Ovary (tissue), 9 donors: Measurements from ENCODE around the gene HS6ST3. TPM values are rescaled to one million over a fixed set of nuclear protein-coding genes. Genes with fewer than 3 reads are reported as not detected.

Experiments used
- DNase-seq, 5 donors: peaks; one replicate each; pipeline ENCODE4 v3.0.0-alpha.2; 2019 to 2020
- H3K27ac ChIP-seq, 2 donors: fragments of 200-600 bp; one replicate each; pipeline versions ENCODE4 v1.5.1 to v1.8.0; 2019 to 2022
- H3K27me3 ChIP-seq: fragments of 200-600 bp; one replicate; pipeline ENCODE4 v1.8.0; 2022
- H3K36me3 ChIP-seq: fragments of 200-600 bp; sonication (generic); one replicate; pipeline ENCODE4 v1.5.1; 2019
- H3K4me1 ChIP-seq: one replicate; pipeline ENCODE4 v1.8.1; 2013; ENCODE audit warnings: mild to moderate bottlenecking, moderate library complexity; ENCODE audit not compliant: insufficient read depth
- H3K4me3 ChIP-seq: fragments of 200-600 bp; sonication (generic); one replicate; pipeline ENCODE4 v1.5.1; 2017
- H3K9me3 ChIP-seq, 2 donors: fragments of 200-600 bp in 1 of 2; sonication (generic) in 1 of 2; one replicate each; pipeline versions ENCODE4 v1.5.1 to v1.8.1; 2013 to 2019; ENCODE audit warnings: mild to moderate bottlenecking in 1 of 2, moderate library complexity in 1 of 2
- CTCF ChIP-seq, 3 donors: fragments of 450-650 bp in 2 of 3; fragments of 200-600 bp in 1 of 3; IDR thresholded peaks; one replicate each; pipeline versions ENCODE4 v1.5.1 to v1.8.0; 2016 to 2022; ENCODE audit warnings: antibody characterized with exemption in 3 of 3, mild to moderate bottlenecking in 1 of 3
- EP300 ChIP-seq: sonication (generic); formaldehyde crosslinking; IDR thresholded peaks from one replicate; pipeline ENCODE4 v1.6.1; 2017; ENCODE audit warnings: antibody characterized with exemption
- POLR2A ChIP-seq: fragments of 450-650 bp; IDR thresholded peaks from one replicate; pipeline ENCODE4 v1.6.1; 2017; ENCODE audit warnings: antibody characterized with exemption, mild to moderate bottlenecking, moderate library complexity
- WGBS, 3 donors: extraction: QIAGEN DNeasy Blood & Tissue Kit in 1 of 3; methylation state at CpG; one replicate each; pipeline versions ENCODE4 v1.1.5 to v1.1.7; 2013 to 2017; 5-methylcytosine and 5-hydroxymethylcytosine counted together
- intact Hi-C, 4 donors: fragments of 100-400 bp; cut with DNase I; formaldehyde crosslinking; loops; one replicate each; pipeline versions ENCODE4 v1.11.0 to v1.15.1; 2022 to 2023
- polyA plus RNA-seq, 2 donors: library from polyadenylated mRNA; stranded (reverse); fragments of 200-250 nt in 1 of 2; fragments of 350-450 nt in 1 of 2; fragmentation: Illumina TruSeq in 1 of 2; extraction: RNeasy Lipid Tissue Mini Kit (QIAGEN cat#74804) in 1 of 2; gene quantifications; one replicate each; pipeline ENCODE4 v1.2.3, GENCODE V29; 2013 to 2014
- total RNA-seq, 7 donors: library from RNA; depleted of rRNA in 2 of 7; stranded (reverse); fragments of >200 nt in 2 of 7; fragmentation: NEBNext Ultra II Directional in 3 of 7; extraction: Animal tissue kit (Norgen Biotek cat#: 25700) in 3 of 7; gene quantifications; one replicate each; pipeline versions ENCODE4 v1.1.0 to v1.2.4, GENCODE V29; 2016 to 2023
- donor health status: DM: no; HTN: no; CAD: no; lungs with moderate emphysema.
- donor health status: DM: no; HTN: no; CAD: no.
- donor health status: Bipolar disorder and iron deficiency.
- donor health status: DM: yes; HTN: yes; CAD: no.
- donor health status: DM: no; HTN: no; CAD: no.
- donor health status: DM: yes; HTN: yes; CAD: no.

HS6ST3 gene
- total and polyA plus RNA-seq, 9 donors, result 0.05 to 0.46 (median 0.19) TPM; not detected in 3

GRCh38 chr13:96821971-96822370 is 732.1 kb downstream of the HS6ST3 start:
- WGBS, 3 donors, result 77 to 82% (median 80%) methylated on average over 9 of the region's 9 CpGs
- intact Hi-C loops, result no loop called here
- no peak for DNase-seq

GRCh38 chr13:96822895-96823294 is 733.0 kb downstream of the HS6ST3 start:
- no peaks in the 10 kb centered on the region for H3K27me3 ChIP-seq
- H3K4me3 ChIP-seq, result no peak overlapping the region
- no peaks in the 10 kb centered on the region for H3K4me1 ChIP-seq
- no peak for TF ChIP-seq CTCF (IDR thresholded peaks at IDR 0.05)
- no peak for TF ChIP-seq POLR2A
- no peak for TF ChIP-seq EP300
- no peak overlapping the region for H3K27ac ChIP-seq
- no peaks in the 10 kb centered on the region for H3K9me3 ChIP-seq
- DNase-seq, result no peak
- no peaks in the 10 kb centered on the region for H3K36me3 ChIP-seq
- intact Hi-C loops, result no loop called here

More at GRCh38 chr13:96821971-96822370, 732.1 kb downstream of the HS6ST3 start:
- Histone ChIP-seq H3K4me3 (no peak overlapping the region), H3K9me3 (no peaks in the 10 kb centered on the region), H3K36me3 (no peaks in the 10 kb centered on the region), H3K4me1 (no peaks in the 10 kb centered on the region), H3K27ac (no peak overlapping the region), H3K27me3 (no peaks in the 10 kb centered on the region)
- no peak for TF ChIP-seq POLR2A
- no peak for TF ChIP-seq CTCF (IDR thresholded peaks at IDR 0.05)
- no peak for TF ChIP-seq EP300

- no peak overlapping the region for H3K4me3 ChIP-seq
- TF ChIP-seq CTCF (IDR thresholded peaks at IDR 0.05) (no peak), POLR2A (no peak), EP300 (no peak)
- no peaks in the 10 kb centered on the region for H3K27me3 ChIP-seq
- no peaks in the 10 kb centered on the region for H3K36me3 ChIP-seq
- no peak overlapping the region for H3K27ac ChIP-seq
- WGBS, 3 donors, result 83 to 85% (median 84%) methylated on average over 10 of the region's 10 CpGs
- DNase-seq, result no peak
- H3K9me3 ChIP-seq, result no peaks in the 10 kb centered on the region
- H3K4me1 ChIP-seq, result no peaks in the 10 kb centered on the region
- intact Hi-C loops, result no loop called here
Observed at GRCh38 chr13:96824140-96824539, 734.2 kb downstream of the HS6ST3 start.

GRCh38 chr13:96825653-96826052 is 735.7 kb downstream of the HS6ST3 start:
- intact Hi-C loops, result no loop called here
- H3K9me3 ChIP-seq, result no peaks in the 10 kb centered on the region
- WGBS, 3 donors, result 72 to 77% (median 74%) methylated on average over 3 of the region's 3 CpGs
- TF ChIP-seq EP300 (no peak), POLR2A (no peak), CTCF (IDR thresholded peaks at IDR 0.05) (no peak)
- no peak for DNase-seq
- no peak overlapping the region for H3K4me3 ChIP-seq
- no peaks in the 10 kb centered on the region for H3K36me3 ChIP-seq
- H3K27ac ChIP-seq, result no peak overlapping the region
- no peaks in the 10 kb centered on the region for H3K4me1 ChIP-seq
- H3K27me3 ChIP-seq, result no peaks in the 10 kb centered on the region

- Histone ChIP-seq H3K27me3 (no peaks in the 10 kb centered on the region), H3K36me3 (no peaks in the 10 kb centered on the region), H3K27ac (no peak overlapping the region), H3K4me1 (no peaks in the 10 kb centered on the region), H3K4me3 (no peak overlapping the region), H3K9me3 (no peaks in the 10 kb centered on the region)
- TF ChIP-seq EP300 (no peak), CTCF (IDR thresholded peaks at IDR 0.05) (no peak), POLR2A (no peak)
- intact Hi-C loops, result no loop called here
- WGBS, 3 donors, result 75 to 85% (median 79%) methylated on average over 4 of the region's 4 CpGs
- DNase-seq, result no peak
Observed at GRCh38 chr13:96834626-96835025, 744.7 kb downstream of the HS6ST3 start.
